ENCODE data around the gene PSMC1.

The PSMC1 gene

GRCh38 chr14:90302529-90303303, 46.4 kb downstream of the PSMC1 start:
- DNase-seq, result no peak

GRCh38 chr14:90303473-90303872, 47.1 kb downstream of the PSMC1 start:
- DNase-seq, result no peak

- DNase-seq, result no peak
Measured at GRCh38 chr14:90304502-90304901, 48.1 kb downstream of the PSMC1 start.

GRCh38 chr14:90305176-90305601, 48.8 kb downstream of the PSMC1 start:
- no peak for DNase-seq

GRCh38 chr14:90308561-90308960, 52.2 kb downstream of the PSMC1 start:
- no peak for DNase-seq

GRCh38 chr14:90317286-90317685, 60.9 kb downstream of the PSMC1 start:
- no peak for DNase-seq

- no peak for DNase-seq
Measured at GRCh38 chr14:90318016-90318415, 61.7 kb downstream of the PSMC1 start.

- no peak for DNase-seq
Measured at GRCh38 chr14:90319173-90319572, 62.8 kb downstream of the PSMC1 start.

GRCh38 chr14:90319634-90320541, 63.5 kb downstream of the PSMC1 start:
- DNase-seq, result no peak

- no peak for DNase-seq
Measured at GRCh38 chr14:90321891-90322290, 65.5 kb downstream of the PSMC1 start.
